Measurements from ENCODE around the gene MAGEA9. TPM values are rescaled to one million over a fixed set of nuclear protein-coding genes. Genes with fewer than 3 reads are reported as not detected.
A peak's percentile ranks its signal among the peaks of the same experiment; 100 is the strongest.

The MAGEA9 gene
- total and polyA plus RNA-seq, 9 of the 15 experiments (the other 6 are each of a cell fraction or from before 2014, with no cell fraction given): 0.08 to 1.0 (median 0.25) TPM; not detected in 4

GRCh38 chrX:149799938-149800337 lies 18.2 kb downstream of the MAGEA9 start (continued):
- TF ChIP-seq CHD2 (IDR thresholded peaks at IDR 0.05; ENCODE audit: low read depth, low read length): no peak
- TF ChIP-seq ZMIZ1 (IDR thresholded peaks at IDR 0.05; ENCODE audit: low read depth in 2 of 2, low read length in 2 of 2): no peak
- no peak for TF ChIP-seq ZNF583 (CRISPR knock-in tag; IDR thresholded peaks at IDR 0.05)
- TF ChIP-seq ZNF512 (tag; IDR thresholded peaks at IDR 0.05): no peak

GRCh38 chrX:149803458-149804062 lies 21.8 kb downstream of the MAGEA9 start:
- ATAC-seq: peak; percentile 16; the same call in 1 of the 3 replicates
- in situ Hi-C loops (cut with MboI): loop anchor here (25.0 kb wide), 1 partner anchor 216 kb away; the partner anchor contains the start of genes HSFX2 and MAGEA9B
- POLR2A ChIA-PET: interaction anchor here (0.7 kb wide), 1 partner anchor 10 kb away, joined by 3 read pairs; no protein-coding TSS in a partner anchor
- TF ChIP-seq PTTG1 (tag; IDR thresholded peaks at IDR 0.05; ENCODE audit: low read depth) (no peak), RBM14 (IDR thresholded peaks at IDR 0.05; ENCODE audit: borderline replicate concordance, insufficient read depth, low read depth, low read length) (no peak), SFPQ (IDR thresholded peaks at IDR 0.05; ENCODE audit: low read depth, low read length) (no peak), CHD4 (IDR thresholded peaks at IDR 0.05; ENCODE audit: insufficient read depth, insufficient replicate concordance, low read depth, low read length, poor library complexity, severe bottlenecking) (no peak), KDM4B (IDR thresholded peaks at IDR 0.05; ENCODE audit: borderline replicate concordance in 2 of 2, low read depth in 1 of 2) (no peak), MCM7 (IDR thresholded peaks at IDR 0.05) (no peak), NEUROD1 (IDR thresholded peaks at IDR 0.05; ENCODE audit: borderline replicate concordance, low read depth, low read length, partially characterized antibody) (no peak), CC2D1A (IDR thresholded peaks at IDR 0.05) (no peak)

More at GRCh38 chrX:149803458-149804062, 21.8 kb downstream of the MAGEA9 start:
- Histone ChIP-seq H3K79me2 (ENCODE audit: control insufficient read depth, insufficient read depth, low read length) (no peaks in the 10 kb centered on the region), H3K4me3 (no peak overlapping the region), H3K9me3 (replicated peaks; ENCODE audit: control insufficient read depth, insufficient read depth, low read depth, low read length) (no peaks in the 10 kb centered on the region), H4K20me1 (replicated peaks; ENCODE audit: control insufficient read depth, insufficient read depth, low read length) (no peaks in the 10 kb centered on the region), H2AFZ (ENCODE audit: low read depth, low read length) (no peak overlapping the region), H3K27me3 (ENCODE audit: control insufficient read depth in 2 of 2, insufficient read depth in 2 of 2, low read length in 2 of 2) (peaks cover 0 to 18% of the 10 kb centered on the region in 2 experiments; a peak in 3 of 5 replicates), H3K36me3 (ENCODE audit: control insufficient read depth, insufficient read depth, low read length) (no peaks in the 10 kb centered on the region), H3K4me2 (ENCODE audit: insufficient read depth, low read length) (no peak overlapping the region), H3K9me1 (ENCODE audit: control insufficient read depth, insufficient read depth, low read length) (no peaks in the 10 kb centered on the region), H3K27ac (ENCODE audit: extremely low read depth, low read depth, low read length) (no peak overlapping the region), H3K4me1 (replicated peaks in 1 of 2; ENCODE audit: control insufficient read depth in 2 of 2, insufficient read depth in 2 of 2, low read length in 2 of 2) (peaks cover 0 to 12% of the 10 kb centered on the region in 2 experiments; a peak in 4 of 5 replicates), H3K9ac (ENCODE audit: insufficient read depth in 1 of 2, low read depth in 2 of 2, low read length in 2 of 2) (no peak overlapping the region)
- FAIRE-seq (no peak), DNase-seq (ENCODE audit: extremely low read depth in 1 of 4, low spot score in 3 of 4) (no peak)
- WGBS (ENCODE audit: insufficient coverage, low coverage, missing lambda C conversion rate): 17% methylated on average over 8 of the region's 10 CpGs
- intact Hi-C loops (cut with micrococcal nuclease): no loop called here
- CTCF ChIA-PET (ENCODE audit: low intra/inter-chr PET ratio): no interaction called here
- no TSS peak for BruUV-seq (replicated peaks)

Data from K562 (cell line).